PFSK-1 (cell line): Measurements from ENCODE around the gene NRXN3.

Experiments
- POLR2AphosphoS5 ChIP-seq: IDR thresholded peaks from 2 replicates; pipeline ENCODE4 v1.6.1; 2012; ENCODE audit warnings: low read depth, mild to moderate bottlenecking, control low read depth, low read length, moderate library complexity
- REST ChIP-seq, 2 experiments: IDR thresholded peaks; 2 replicates each; pipeline versions ENCODE4 v1.6.1 to v1.8.0; 2011 to 2012; ENCODE audit warnings: low read depth in 2 of 2, low read length in 2 of 2, control low read depth in 1 of 2, inconsistent platforms in 1 of 2, mild to moderate bottlenecking in 1 of 2, moderate library complexity in 1 of 2; ENCODE audit not compliant: insufficient read depth in 1 of 2
- TAF1 ChIP-seq: IDR thresholded peaks from 2 replicates; pipeline ENCODE4 v1.6.1; 2012; ENCODE audit warnings: low read length, control low read depth, borderline replicate concordance; ENCODE audit not compliant: insufficient read depth

- no peak for TF ChIP-seq TAF1
- TF ChIP-seq POLR2AphosphoS5 = no peak
- TF ChIP-seq REST (IDR thresholded peaks at IDR 0.05; ENCODE audit: insufficient read depth in 1 of 2, low read depth in 2 of 2, low read length in 2 of 2) = peak; percentile 31 to 88; a peak in 2 of 4 replicates
Observed at GRCh38 chr14:78446807-78447206, 276.6 kb downstream of the NRXN3 start.
